ENCODE measurements around the gene TRPV2. TPM values are rescaled to one million over a fixed set of nuclear protein-coding genes. Genes with fewer than 3 reads are reported as not detected.
A peak's percentile ranks its signal among the peaks of the same experiment; 100 is the strongest.

Gene TRPV2
- total and polyA plus RNA-seq, 2 of the 4 experiments (the other 2 are of a cell fraction), result 30.8 to 32.8 TPM

DNA sequence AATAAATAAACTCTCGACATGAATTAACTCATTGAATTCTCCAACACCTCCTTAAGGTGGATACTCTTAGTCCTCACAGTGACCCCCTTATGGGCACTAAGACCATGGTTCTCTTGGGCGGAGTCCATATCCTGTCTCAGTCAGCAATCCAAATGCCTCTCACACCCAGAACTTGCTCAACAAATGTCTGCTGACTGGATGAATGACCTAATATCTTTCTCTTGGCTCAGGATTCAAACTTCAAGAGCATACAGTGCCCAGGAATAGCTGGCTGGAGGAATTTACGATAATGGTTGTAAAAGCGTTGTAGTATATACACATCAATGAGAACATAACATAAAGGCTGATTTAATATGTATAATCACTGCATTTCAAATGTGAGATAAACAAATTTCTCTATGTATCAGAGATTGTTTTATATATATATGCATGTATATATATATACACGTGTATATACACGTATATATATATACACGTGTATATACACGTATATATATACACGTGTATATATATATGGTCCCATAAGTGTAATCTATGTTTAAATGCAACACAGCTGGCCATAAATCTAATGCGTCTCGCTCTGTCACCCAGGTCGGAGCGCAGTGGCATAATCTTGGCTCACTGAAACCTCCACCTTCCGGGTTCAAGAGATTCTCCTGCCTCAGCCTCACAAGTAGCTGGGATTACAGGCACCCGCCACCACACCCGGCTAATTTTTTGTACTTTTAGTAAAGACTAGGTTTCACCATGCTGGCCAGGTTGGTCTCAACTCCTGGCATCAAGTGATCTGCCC, 41.0 kb upstream of the TRPV2 start:
- Histone ChIP-seq H4K20me1 (ENCODE audit: insufficient read depth, low read length) (no peaks in the 10 kb centered on the region), H3K9ac (ENCODE audit: low read depth, low read length) (no peak overlapping the region), H3K4ac (ENCODE audit: low read depth, low read length) (no peak overlapping the region), H3K18ac (ENCODE audit: low read depth, low read length) (no peak overlapping the region), H2AK5ac (ENCODE audit: low read depth, low read length) (no peak overlapping the region), H3K79me1 (ENCODE audit: low read depth in 1 of 2, low read length in 2 of 2) (no peaks in the 10 kb centered on the region), H3K36me3 (ENCODE audit: control insufficient read depth, insufficient read depth, low read length) (no peaks in the 10 kb centered on the region), H2BK120ac (ENCODE audit: low read depth, low read length) (no peak overlapping the region), H2BK5ac (ENCODE audit: low read depth, low read length, poor library complexity, severe bottlenecking) (no peak overlapping the region), H3K4me1 (ENCODE audit: control insufficient read depth, insufficient read depth, low read length) (no peaks in the 10 kb centered on the region), H3K4me2 (ENCODE audit: low read depth, low read length) (no peak overlapping the region), H3K27ac (ENCODE audit: insufficient read depth, low read length) (no peak overlapping the region), H4K5ac (ENCODE audit: low read depth, low read length) (no peak overlapping the region), H2BK15ac (ENCODE audit: low read depth, low read length) (no peak overlapping the region), H3K56ac (ENCODE audit: extremely low read depth, insufficient read depth, low read length) (no peak overlapping the region), H3K27me3 (ENCODE audit: control insufficient read depth, insufficient read depth, low read length) (no peaks in the 10 kb centered on the region), H2BK20ac (ENCODE audit: low read depth, low read length) (no peak overlapping the region), H4K8ac (ENCODE audit: low read depth in 2 of 2, low read length in 2 of 2) (no peak overlapping the region), H3K9me1 (ENCODE audit: insufficient read depth, low read length) (no peaks in the 10 kb centered on the region), H3K9me3 (ENCODE audit: control insufficient read depth, insufficient read depth, low read length) (no peaks in the 10 kb centered on the region), H2AK9ac (replicated peaks; ENCODE audit: low read depth, low read length, poor library complexity) (no peak overlapping the region), H3K23ac (ENCODE audit: low read depth, low read length) (no peak overlapping the region), H3K4me3 (ENCODE audit: insufficient read depth, low read depth, low read length) (no peak overlapping the region), H3K14ac (replicated peaks; ENCODE audit: low read depth, low read length) (no peak overlapping the region), H2AFZ (replicated peaks; ENCODE audit: low read length, poor library complexity) (no peak overlapping the region), H4K91ac (ENCODE audit: insufficient read depth, low read depth, low read length) (no peak overlapping the region)
- in situ Hi-C loops (cut with MboI; ENCODE audit: low sequenced_read_pairs), result no loop called here
- intact Hi-C loops (cut with micrococcal nuclease), result no loop called here
- dilution Hi-C loops (cut with HindIII; ENCODE audit: low sequenced_read_pairs, unreplicated experiment), result no loop called here
- TF ChIP-seq CEBPB (IDR thresholded peaks at IDR 0.05; ENCODE audit: low read depth, low read length) (peak; percentile 76), MAFK (IDR thresholded peaks at IDR 0.05; ENCODE audit: low read depth, low read length) (no peak)
- DNase-seq, result peak; percentile 75
- peak; percentile 52 for ATAC-seq (ENCODE audit: low read depth)
- CTCF ChIA-PET, result interaction anchor here (1.6 kb wide), 1 partner anchor 11 kb away, joined by 6 read pairs; no protein-coding TSS in a partner anchor
- POLR2A ChIA-PET (ENCODE audit: unreplicated experiment), result no interaction called here
- no TSS peak for BruUV-seq (replicated peaks)
- WGBS, 2 experiments (ENCODE audit: extremely low coverage in 2 of 2, insufficient read length in 1 of 2), result 90% methylated on average over 4 of the region's 16 CpGs; no CpG with 5 or more reads in 1 of the 2 experiments

All from IMR-90 (cell line).